Activated CD4-positive, alpha-beta T cell treated with anti-CD3 and anti-CD28 coated beads, Interleukin-2, amount 50 U/mL, for 1 hour (primary cell): ENCODE data around the gene PXT1.
"Not testable (repeated sequence)": the region's sequence is repeated elsewhere in the genome, so short reads cannot be mapped to it uniquely, and the experiment has no call there.

Source experiments
- DNase-seq: peaks from one replicate; pipeline ENCODE4 v3.0.0-alpha.2; 2020

PXT1 gene

GRCh38 chr6:36368421-36368820 lies 74.2 kb downstream of the PXT1 start:
- no peak for DNase-seq

GRCh38 chr6:36367743-36368142 lies 74.9 kb downstream of the PXT1 start:
- no peak for DNase-seq

GRCh38 chr6:36364669-36365479 lies 77.8 kb downstream of the PXT1 start:
- DNase-seq, result no peak

GRCh38 chr6:36364061-36364635 lies 78.5 kb downstream of the PXT1 start:
- DNase-seq, result not testable (repeated sequence)

- not testable (repeated sequence) for DNase-seq
Measured at GRCh38 chr6:36363371-36363752, 79.3 kb downstream of the PXT1 start.

GRCh38 chr6:36362551-36363370 lies 79.9 kb downstream of the PXT1 start:
- no peak for DNase-seq

GRCh38 chr6:36361071-36361470 lies 81.6 kb downstream of the PXT1 start:
- DNase-seq, result no peak

GRCh38 chr6:36360241-36361054 lies 82.2 kb downstream of the PXT1 start:
- DNase-seq, result peak; percentile 64

GRCh38 chr6:36358226-36358915 lies 84.3 kb downstream of the PXT1 start:
- DNase-seq, result no peak

GRCh38 chr6:36357872-36358225 lies 84.8 kb downstream of the PXT1 start:
- DNase-seq, result no peak

GRCh38 chr6:36355819-36356218 lies 86.8 kb downstream of the PXT1 start:
- no peak for DNase-seq

GRCh38 chr6:36353411-36353915 lies 89.2 kb downstream of the PXT1 start:
- DNase-seq, result no peak

- no peak for DNase-seq
Measured at GRCh38 chr6:36352477-36353157, 90.0 kb downstream of the PXT1 start.

- DNase-seq, result no peak
Measured at GRCh38 chr6:36350681-36351571, 91.7 kb downstream of the PXT1 start.

GRCh38 chr6:36350082-36350481 lies 92.6 kb downstream of the PXT1 start:
- DNase-seq, result no peak

- DNase-seq, result peak; percentile 34
Measured at GRCh38 chr6:36349240-36349639, 93.4 kb downstream of the PXT1 start.

GRCh38 chr6:36347621-36348020 lies 95.0 kb downstream of the PXT1 start:
- no peak for DNase-seq

- DNase-seq, result no peak
Measured at GRCh38 chr6:36346486-36347273, 96.0 kb downstream of the PXT1 start.

GRCh38 chr6:36345681-36346466 lies 96.8 kb downstream of the PXT1 start:
- DNase-seq, result no peak
